Psoas muscle (tissue), 8 donors: ENCODE results near the gene MATN1. TPM values are rescaled to one million over a fixed set of nuclear protein-coding genes. Genes with fewer than 3 reads are reported as not detected.

ENCODE experiments used
- ATAC-seq, 4 donors: fragments of 200-7000 bp; cut with Tn5 transposase; one replicate each; pipeline ENCODE4 v1.9.1; 2020; ENCODE audit warnings: moderate library complexity in 3 of 4, mild to moderate bottlenecking in 2 of 4
- DNase-seq, 2 donors: peaks; one replicate each; pipeline ENCODE4 v3.0.0-alpha.2; 2020
- H3K27ac ChIP-seq: fragments of 200-600 bp; one replicate; pipeline ENCODE4 v1.8.0; 2022
- H3K27me3 ChIP-seq, 3 donors: fragments of 200-600 bp in 1 of 3; one replicate each; pipeline versions ENCODE4 v1.6.1 to v1.8.0; 2013 to 2022; ENCODE audit warnings: low read length in 2 of 3, mild to moderate bottlenecking in 2 of 3, moderate library complexity in 1 of 3; ENCODE audit not compliant: insufficient read depth in 3 of 3
- H3K36me3 ChIP-seq, 2 donors: fragments of 200-600 bp in 1 of 2; one replicate each; pipeline versions ENCODE4 v1.6.1 to v1.8.0; 2013 to 2022; ENCODE audit warnings: low read depth in 1 of 2, mild to moderate bottlenecking in 1 of 2, moderate library complexity in 1 of 2; ENCODE audit not compliant: insufficient read depth in 1 of 2
- H3K4me1 ChIP-seq: fragments of 200-600 bp; one replicate; pipeline ENCODE4 v1.8.0; 2022
- H3K4me3 ChIP-seq: fragments of 200-600 bp; one replicate; pipeline ENCODE4 v1.8.0; 2022; ENCODE audit warnings: mild to moderate bottlenecking
- H3K9me3 ChIP-seq: fragments of 200-600 bp; one replicate; pipeline ENCODE4 v1.8.0; 2022
- CTCF ChIP-seq: fragments of 200-600 bp; IDR thresholded peaks from one replicate; pipeline ENCODE4 v1.8.0; 2022; ENCODE audit warnings: antibody characterized with exemption
- WGBS, 3 donors: extraction: QIAGEN DNeasy Blood & Tissue Kit; methylation state at CpG; one replicate each; pipeline versions ENCODE4 v1.1.6 to v1.1.7; 2013; 5-methylcytosine and 5-hydroxymethylcytosine counted together
- intact Hi-C, 2 donors: fragments of 100-400 bp; cut with DNase I; formaldehyde crosslinking; loops; one replicate each; pipeline versions ENCODE4 v1.11.0 to v1.14.2; 2022
- polyA plus RNA-seq, 3 donors: library from polyadenylated mRNA; stranded (reverse); fragments of 200-250 nt; gene quantifications; one replicate each; pipeline ENCODE4 v1.2.3, GENCODE V29; 2013
- total RNA-seq, 4 donors: library from RNA; stranded (reverse); fragmentation: NEBNext Ultra II Directional in 2 of 4; extraction: Animal tissue kit (Norgen Biotek cat#: 25700) in 2 of 4; gene quantifications; one replicate each; pipeline versions ENCODE4 v1.2.1 to v1.2.4, GENCODE V29; 2021 to 2023
- donor health status: healthy with polysubstance abuse.
- donor health status: DM: no; HTN: no; CAD: no; lungs with moderate emphysema.
- donor health status: Bipolar disorder and iron deficiency.
- donor health status: healthy.
- donor health status: DM: yes; HTN: yes; CAD: no.
- donor health status: DM: no; HTN: no; CAD: no.
- donor health status: DM: no; HTN: no; CAD: no.
- donor health status: DM: yes; HTN: yes; CAD: no.

MATN1 gene
- total and polyA plus RNA-seq, 7 donors = 0.03 to 0.07 (median 0.04) TPM; not detected in 4

- TF ChIP-seq CTCF = no peak
- WGBS, 3 donors = 81 to 100% (median 90%) methylated on average over 1 of the region's 1 CpG
- Histone ChIP-seq H3K4me3 (no peak overlapping the region), H3K9me3 (no peaks in the 10 kb centered on the region), H3K4me1 (no peaks in the 10 kb centered on the region), H3K36me3 (no peaks in the 10 kb centered on the region), H3K27ac (no peak overlapping the region), H3K27me3 (no peaks in the 10 kb centered on the region)
- intact Hi-C loops = no loop called here
- ATAC-seq (no peak), DNase-seq (no peak)
Measured at GRCh38 chr1:30672661-30673060, 50.7 kb downstream of the MATN1 start.

GRCh38 chr1:30670240-30671060 lies 52.9 kb downstream of the MATN1 start:
- Histone ChIP-seq H3K4me3 (no peak overlapping the region), H3K27me3 (no peaks in the 10 kb centered on the region), H3K4me1 (no peaks in the 10 kb centered on the region), H3K36me3 (no peaks in the 10 kb centered on the region), H3K27ac (no peak overlapping the region), H3K9me3 (no peaks in the 10 kb centered on the region)
- intact Hi-C loops = no loop called here
- ATAC-seq (no peak), DNase-seq (peak in 1 of 2 donors; percentile 43)
- TF ChIP-seq CTCF = no peak
- 61 to 65% (median 62%) methylated on average over 8 to 9 of the region's 9 CpGs for WGBS, 3 donors

- H3K4me1 ChIP-seq = peaks cover 3% of the 10 kb centered on the region
- peak in 1 of 2 donors; percentile 13 for DNase-seq
- TF ChIP-seq CTCF = no peak
- no peak overlapping the region for H3K4me3 ChIP-seq
- intact Hi-C loops = no loop called here
- WGBS, 3 donors = 93 to 96% (median 95%) methylated on average over 6 of the region's 6 CpGs
- H3K27ac ChIP-seq = no peak overlapping the region
- ATAC-seq = no peak
- no peaks in the 10 kb centered on the region for H3K36me3 ChIP-seq
- H3K9me3 ChIP-seq = no peaks in the 10 kb centered on the region
- no peaks in the 10 kb centered on the region for H3K27me3 ChIP-seq
Measured at GRCh38 chr1:30668546-30669327, 54.6 kb downstream of the MATN1 start.

- H3K4me3 ChIP-seq = no peak overlapping the region
- peaks cover 3% of the 10 kb centered on the region for H3K4me1 ChIP-seq
- ATAC-seq = no peak
- H3K9me3 ChIP-seq = no peaks in the 10 kb centered on the region
- TF ChIP-seq CTCF = no peak
- no peak for DNase-seq
- intact Hi-C loops = no loop called here
- no peaks in the 10 kb centered on the region for H3K36me3 ChIP-seq
- peaks cover 0 to 1% (median 0%) of the 10 kb centered on the region in 3 donors for H3K27me3 ChIP-seq
- 70 to 81% (median 74%) methylated on average over 7 of the region's 7 CpGs for WGBS, 3 donors
- H3K27ac ChIP-seq = no peak overlapping the region
Measured at GRCh38 chr1:30668024-30668423, 55.4 kb downstream of the MATN1 start.
